Fibroblast of lung (primary cell): Measurements from ENCODE around the gene GORAB.

Experiments
- EZH2 ChIP-seq: IDR thresholded peaks from 2 replicates; pipeline ENCODE4 v1.5.1; 2012; ENCODE audit warnings: low read length, control low read depth, mild to moderate bottlenecking; ENCODE audit errors: missing control alignments
- TF ChIP-seq, protein P1 (sequence below), 2 donors: IDR thresholded peaks in 1 of 2; conservative IDR thresholded peaks in 1 of 2; 1 replicate in 1 of 2; 2 replicates in 1 of 2; pipeline ENCODE4 v1.5.1; 2011 to 2012; ENCODE audit warnings: low read length in 2 of 2, control low read depth in 1 of 2, inconsistent platforms in 1 of 2, low read depth in 1 of 2, mild to moderate bottlenecking in 1 of 2

DNA sequence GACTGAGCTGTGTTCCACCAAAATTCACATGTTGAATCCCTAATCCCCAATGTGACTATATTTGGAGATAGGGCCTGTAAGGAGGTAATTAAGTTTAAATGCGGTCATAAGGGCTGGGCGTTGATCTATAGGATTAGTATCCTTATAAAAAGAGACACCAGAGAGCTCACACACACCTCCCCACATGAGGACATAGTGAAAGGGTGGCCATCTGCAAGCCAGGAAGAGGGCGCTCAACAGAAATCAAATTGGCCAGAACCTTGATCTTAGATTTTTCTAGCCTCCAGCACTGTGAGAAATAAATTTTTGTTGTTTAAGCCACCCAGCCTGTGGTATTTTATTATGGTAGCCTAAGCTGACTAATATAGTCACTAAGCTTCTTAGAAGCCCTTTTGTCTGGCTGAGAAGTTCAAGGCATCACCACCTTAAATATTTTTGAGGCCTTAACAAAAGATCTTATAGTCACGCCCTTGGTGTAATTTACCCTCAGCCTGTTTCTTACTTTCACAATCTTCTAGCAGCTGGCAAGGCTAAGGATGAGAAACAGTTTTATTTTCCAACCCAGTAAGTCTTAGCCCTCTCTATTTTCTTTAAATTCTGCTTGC lies 28.8 kb downstream of the GORAB start:
- TF ChIP-seq, protein P1, sequence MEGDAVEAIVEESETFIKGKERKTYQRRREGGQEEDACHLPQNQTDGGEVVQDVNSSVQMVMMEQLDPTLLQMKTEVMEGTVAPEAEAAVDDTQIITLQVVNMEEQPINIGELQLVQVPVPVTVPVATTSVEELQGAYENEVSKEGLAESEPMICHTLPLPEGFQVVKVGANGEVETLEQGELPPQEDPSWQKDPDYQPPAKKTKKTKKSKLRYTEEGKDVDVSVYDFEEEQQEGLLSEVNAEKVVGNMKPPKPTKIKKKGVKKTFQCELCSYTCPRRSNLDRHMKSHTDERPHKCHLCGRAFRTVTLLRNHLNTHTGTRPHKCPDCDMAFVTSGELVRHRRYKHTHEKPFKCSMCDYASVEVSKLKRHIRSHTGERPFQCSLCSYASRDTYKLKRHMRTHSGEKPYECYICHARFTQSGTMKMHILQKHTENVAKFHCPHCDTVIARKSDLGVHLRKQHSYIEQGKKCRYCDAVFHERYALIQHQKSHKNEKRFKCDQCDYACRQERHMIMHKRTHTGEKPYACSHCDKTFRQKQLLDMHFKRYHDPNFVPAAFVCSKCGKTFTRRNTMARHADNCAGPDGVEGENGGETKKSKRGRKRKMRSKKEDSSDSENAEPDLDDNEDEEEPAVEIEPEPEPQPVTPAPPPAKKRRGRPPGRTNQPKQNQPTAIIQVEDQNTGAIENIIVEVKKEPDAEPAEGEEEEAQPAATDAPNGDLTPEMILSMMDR (conservative IDR thresholded peaks at IDR 0.05 in 1 of 2, IDR thresholded peaks at IDR 0.05 in 1 of 2; ENCODE audit: low read depth in 1 of 2, low read length in 2 of 2), result no peak
- no peak for TF ChIP-seq EZH2
